Endothelial cell of umbilical vein (primary cell): Measurements from ENCODE around the gene CASK. TPM values are rescaled to one million over a fixed set of nuclear protein-coding genes. Genes with fewer than 3 reads are reported as not detected.

Experiments used
- BruUV-seq: library from RNA; stranded (reverse); fragments of 400-500 nt; replicated peaks from 2 replicates; lab custom pipeline; 2021; lab: Mats Ljungman, UMichigan
- CTCF ChIA-PET: fragments of 300-600, 350-600 bp; sonication (Branson Sonifier 250); formaldehyde crosslinking; loops from one replicate; lab custom pipeline; 2021; ENCODE audit warnings: antibody characterized with exemption, inconsistent platforms; lab: Charles Lee
- POLR2A ChIA-PET: fragments of 300-600, 350-600 bp; sonication (Branson Sonifier 250); formaldehyde crosslinking; loops from one replicate; lab custom pipeline; 2021; ENCODE audit warnings: antibody characterized with exemption, inconsistent platforms; lab: Charles Lee
- DNase-seq: peaks from one replicate; pipeline ENCODE4 v3.0.0-alpha.2; 2011; ENCODE audit warnings: low read depth, low spot score
- FAIRE-seq: peaks from 2 replicates; lab custom pipeline; 2011; peaks lifted over from hg19 to GRCh38; lab: Jason Lieb, UNC
- H2AFZ ChIP-seq: 2 replicates; pipeline ENCODE4 v1.6.0; 2012; ENCODE audit warnings: low read depth, low read length, control low read depth, inconsistent platforms
- H3K27ac ChIP-seq: 2 replicates; pipeline ENCODE4 v1.5.1; 2011; ENCODE audit warnings: low read depth, mild to moderate bottlenecking, control low read depth, low read length, moderate library complexity; ENCODE audit not compliant: insufficient read depth
- H3K27me3 ChIP-seq, 2 experiments: 2 replicates each; pipeline versions ENCODE4 v1.6.0 to v1.6.1; 2011; ENCODE audit warnings: low read length in 2 of 2, mixed read lengths in 1 of 2; ENCODE audit not compliant: control insufficient read depth in 2 of 2, insufficient read depth in 2 of 2
- H3K36me3 ChIP-seq, 2 experiments: 2 replicates in 1 of 2; 3 replicates in 1 of 2; pipeline ENCODE4 v1.5.1; 2011; ENCODE audit warnings: low read length in 2 of 2, mild to moderate bottlenecking in 1 of 2, moderate library complexity in 1 of 2; ENCODE audit not compliant: control insufficient read depth in 2 of 2, insufficient read depth in 2 of 2; ENCODE audit errors: extremely low read depth in 1 of 2
- H3K4me1 ChIP-seq: 3 replicates; pipeline ENCODE4 v1.5.1; 2011; ENCODE audit warnings: mild to moderate bottlenecking, low read length; ENCODE audit not compliant: control insufficient read depth, insufficient read depth; ENCODE audit errors: extremely low read depth
- H3K4me2 ChIP-seq: 2 replicates; pipeline ENCODE4 v1.6.1; 2011; ENCODE audit warnings: low read length, control low read depth, mixed read lengths; ENCODE audit not compliant: insufficient read depth
- H3K4me3 ChIP-seq, 3 experiments: fragments of 200-600 bp in 1 of 3; sonication (generic), shearing (Covaris generic) in 1 of 3; replicated peaks in 1 of 3; 2 replicates each; pipeline ENCODE4 v1.5.1; 2011 to 2016; ENCODE audit warnings: control low read depth in 3 of 3, low read length in 3 of 3, mild to moderate bottlenecking in 2 of 3, inconsistent platforms in 1 of 3, low read depth in 1 of 3, moderate library complexity in 1 of 3; ENCODE audit not compliant: insufficient read depth in 1 of 3
- H3K79me2 ChIP-seq: 2 replicates; pipeline ENCODE4 v1.6.0; 2012; ENCODE audit warnings: low read length, inconsistent platforms; ENCODE audit not compliant: control insufficient read depth, insufficient read depth
- H3K9ac ChIP-seq: replicated peaks from 2 replicates; pipeline ENCODE3; 2011; ENCODE audit warnings: low read length, control low read depth; ENCODE audit not compliant: insufficient read depth; ENCODE audit errors: extremely low read depth
- H3K9me1 ChIP-seq: replicated peaks from 3 replicates; pipeline ENCODE4 v1.6.0; 2011; ENCODE audit warnings: mild to moderate bottlenecking, low read length; ENCODE audit not compliant: control insufficient read depth, insufficient read depth; ENCODE audit errors: extremely low read depth
- H3K9me3 ChIP-seq: replicated peaks from 2 replicates; pipeline ENCODE4 v1.5.1; 2012; ENCODE audit warnings: low read length, inconsistent platforms; ENCODE audit not compliant: control insufficient read depth, insufficient read depth
- H4K20me1 ChIP-seq: replicated peaks from 2 replicates; pipeline ENCODE3; 2011; ENCODE audit warnings: mild to moderate bottlenecking, low read length; ENCODE audit not compliant: control insufficient read depth, insufficient read depth; ENCODE audit errors: extremely low read depth
- CTCF ChIP-seq, 2 donors: IDR thresholded peaks; 1 replicate in 1 of 2; 2 replicates in 1 of 2; pipeline ENCODE4 v1.5.1; 2011; ENCODE audit warnings: low read length in 2 of 2, mild to moderate bottlenecking in 2 of 2, moderate library complexity in 2 of 2, control low read depth in 1 of 2, inconsistent platforms in 1 of 2, low read depth in 1 of 2; ENCODE audit not compliant: insufficient read depth in 1 of 2; ENCODE audit errors: extremely low read depth in 1 of 2
- EZH2 ChIP-seq: IDR thresholded peaks from 2 replicates; pipeline ENCODE4 v1.6.1; 2012; ENCODE audit warnings: borderline replicate concordance, low read depth, mild to moderate bottlenecking, moderate library complexity, low read length, inconsistent platforms; ENCODE audit not compliant: severe bottlenecking
- FOS ChIP-seq: IDR thresholded peaks from 2 replicates; pipeline ENCODE4 v1.6.1; 2011; ENCODE audit warnings: mild to moderate bottlenecking, low read length, moderate library complexity, borderline replicate concordance; ENCODE audit not compliant: insufficient read depth
- GATA2 ChIP-seq: IDR thresholded peaks from 2 replicates; pipeline ENCODE4 v1.7.0; 2011; ENCODE audit warnings: low read depth, mild to moderate bottlenecking, moderate library complexity, mixed read lengths, low read length; ENCODE audit not compliant: insufficient read length, insufficient read depth
- JUN ChIP-seq: IDR thresholded peaks from 2 replicates; pipeline ENCODE4 v1.6.1; 2011; ENCODE audit warnings: borderline replicate concordance, low read depth; ENCODE audit not compliant: insufficient read length, insufficient read depth
- MAX ChIP-seq: IDR thresholded peaks from 2 replicates; pipeline ENCODE4 v1.6.1; 2011; ENCODE audit not compliant: insufficient read depth, insufficient read length
- MYC ChIP-seq: IDR thresholded peaks from one replicate; pipeline ENCODE4 v1.6.1; 2011; ENCODE audit warnings: mild to moderate bottlenecking, low read depth, low read length
- POLR2A ChIP-seq: IDR thresholded peaks from 2 replicates; pipeline ENCODE4 v1.6.1; 2012; ENCODE audit warnings: low read depth, mild to moderate bottlenecking, control low read depth, low read length
- POLR2AphosphoS5 ChIP-seq: IDR thresholded peaks from 2 replicates; pipeline ENCODE4 v1.6.1; 2012; ENCODE audit warnings: low read depth, mild to moderate bottlenecking, control low read depth, low read length, moderate library complexity; ENCODE audit not compliant: insufficient read depth
- dilution Hi-C: fragments of 300-500 bp; cut with MboI; formaldehyde crosslinking; loops from one replicate; pipeline ENCODE4 v1.15.0; 2019; ENCODE audit warnings: low sequenced_read_pairs; ENCODE audit not compliant: extremely low pct_ligation_motif_present
- intact Hi-C: fragments of 100-400 bp; cut with micrococcal nuclease; formaldehyde crosslinking; loops from one replicate; pipeline ENCODE4 v1.10.0; 2022
- polyA plus RNA-seq, 4 experiments: library from polyadenylated mRNA; depleted of rRNA in 3 of 4; stranded (reverse) in 3 of 4; unstranded in 1 of 4; fragments of >200 nt; gene quantifications; 2 replicates each; pipeline versions ENCODE4 v1.2.1 to v1.2.3, GENCODE V29; 2011 to 2012; ENCODE audit warnings: missing spikeins in 1 of 4
- total RNA-seq: library from RNA; stranded (reverse); gene quantifications from 2 replicates; pipeline ENCODE4 v1.2.3, GENCODE V29; 2021

The CASK gene
- total and polyA plus RNA-seq, 2 donors (not counting 3 experiments of a cell fraction or from before 2014, with no cell fraction given), result 6.4 to 30.4 TPM

GRCh38 chrX:41603596-41603995 lies 319.8 kb downstream of the CASK start:
- Histone ChIP-seq H3K4me1 (no peaks in the 10 kb centered on the region), H2AFZ (no peak overlapping the region), H3K9me1 (no peaks in the 10 kb centered on the region), H3K79me2 (no peaks in the 10 kb centered on the region), H3K4me2 (no peak overlapping the region), H3K9ac (no peak overlapping the region), H3K4me3 (no peak overlapping the region), H3K9me3 (no peaks in the 10 kb centered on the region), H3K27me3 (no peaks in the 10 kb centered on the region), H4K20me1 (no peaks in the 10 kb centered on the region), H3K27ac (no peak overlapping the region), H3K36me3 (no peaks in the 10 kb centered on the region)
- dilution Hi-C loops, result no loop called here
- DNase-seq, result no peak
- no TSS peak for BruUV-seq
- POLR2A ChIA-PET, result no interaction called here
- no peak for FAIRE-seq
- no peak for TF ChIP-seq FOS
- TF ChIP-seq EZH2, result no peak
- no peak for TF ChIP-seq JUN
- TF ChIP-seq POLR2AphosphoS5, result no peak
- no peak for TF ChIP-seq GATA2
- TF ChIP-seq MYC, result no peak
- TF ChIP-seq CTCF (IDR thresholded peaks at IDR 0.05; ENCODE audit: extremely low read depth in 1 of 2, insufficient read depth in 1 of 2, low read depth in 1 of 2, low read length in 2 of 2), result no peak
- no peak for TF ChIP-seq POLR2A
- no peak for TF ChIP-seq MAX
- CTCF ChIA-PET, result no interaction called here
- intact Hi-C loops, result no loop called here
